H54 (cell line): ENCODE results near the gene PHACTR3.
"Not testable (repeated sequence)": the region's sequence is repeated elsewhere in the genome, so short reads cannot be mapped to it uniquely, and the experiment has no call there.

Experiments used
- DNase-seq: peaks from one replicate; pipeline ENCODE4 v3.0.0; 2011; ENCODE audit warnings: low spot score, mixed read lengths; ENCODE audit not compliant: insufficient read length
- FAIRE-seq: peaks from 3 replicates; lab custom pipeline; 2011; peaks lifted over from hg19 to GRCh38; lab: Jason Lieb, UNC
- POLR2A ChIP-seq: IDR thresholded peaks from 2 replicates; pipeline ENCODE4 v1.6.1; 2011; ENCODE audit warnings: low read depth, mild to moderate bottlenecking, low read length

PHACTR3 gene

DNA sequence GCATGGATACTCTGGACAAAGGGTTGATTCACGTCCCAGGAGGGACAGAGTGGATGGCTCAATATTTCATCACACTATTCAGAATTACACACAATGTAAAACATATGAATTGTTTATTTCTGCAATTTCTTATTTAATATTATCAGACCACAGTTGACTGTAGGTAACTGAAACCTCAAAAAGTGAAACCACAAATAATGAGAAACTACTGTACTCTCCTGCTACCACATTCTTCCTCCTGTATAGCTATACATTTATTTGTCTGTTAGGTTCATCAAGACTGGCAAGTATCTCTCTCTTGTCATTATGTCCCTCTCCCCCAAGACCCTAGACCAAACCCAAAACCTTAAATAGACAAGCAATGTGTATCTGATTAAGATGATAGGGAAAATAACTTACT is 269.1 kb downstream of the PHACTR3 start:
- TF ChIP-seq POLR2A: no peak
- DNase-seq: no peak
- no peak for FAIRE-seq

GRCh38 chr20:59880198-59880597 is 275.9 kb downstream of the PHACTR3 start:
- FAIRE-seq (no peak), DNase-seq (no peak)
- TF ChIP-seq POLR2A: no peak

DNA sequence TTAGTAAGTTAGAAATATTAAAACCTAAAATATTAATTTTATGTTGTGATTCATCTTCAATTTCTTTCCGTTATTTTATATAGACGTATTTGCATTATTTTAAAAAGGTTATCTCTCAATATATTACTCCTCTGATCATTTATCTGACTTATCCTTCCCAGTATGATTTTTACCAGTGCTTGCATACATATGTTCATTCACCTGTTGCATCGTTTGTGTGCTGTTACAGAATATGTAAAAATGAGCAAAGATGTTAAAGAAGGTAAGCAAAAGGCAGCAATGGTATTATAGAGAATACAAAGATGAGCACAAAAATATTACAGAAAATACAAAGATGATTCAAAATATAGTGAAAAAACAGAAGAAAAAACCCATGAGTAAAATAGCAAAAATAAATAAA is 280.2 kb downstream of the PHACTR3 start:
- TF ChIP-seq POLR2A: no peak
- FAIRE-seq: no peak
- DNase-seq: no peak

- FAIRE-seq (no peak), DNase-seq (no peak)
- TF ChIP-seq POLR2A: no peak
Measured at GRCh38 chr20:59888050-59888449, 283.7 kb downstream of the PHACTR3 start.

DNA sequence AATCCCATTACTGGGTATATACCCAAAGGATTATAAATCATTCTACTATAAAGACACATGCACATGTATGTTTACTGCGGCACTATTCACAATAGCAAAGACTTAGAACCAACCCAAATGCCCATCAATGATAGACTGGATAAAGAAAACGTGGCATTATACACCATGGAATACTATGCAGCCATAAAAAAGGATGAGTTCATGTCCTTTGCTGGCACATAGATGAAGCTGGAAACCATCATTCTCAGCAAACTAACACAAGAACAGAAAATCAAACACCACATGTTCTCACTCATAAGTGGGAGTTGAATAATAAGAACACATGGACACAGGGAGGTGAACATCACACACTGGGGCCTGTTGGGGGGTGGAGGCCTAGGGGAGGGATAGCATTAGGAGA is 285.7 kb downstream of the PHACTR3 start:
- FAIRE-seq, DNase-seq: not testable (repeated sequence)

DNA sequence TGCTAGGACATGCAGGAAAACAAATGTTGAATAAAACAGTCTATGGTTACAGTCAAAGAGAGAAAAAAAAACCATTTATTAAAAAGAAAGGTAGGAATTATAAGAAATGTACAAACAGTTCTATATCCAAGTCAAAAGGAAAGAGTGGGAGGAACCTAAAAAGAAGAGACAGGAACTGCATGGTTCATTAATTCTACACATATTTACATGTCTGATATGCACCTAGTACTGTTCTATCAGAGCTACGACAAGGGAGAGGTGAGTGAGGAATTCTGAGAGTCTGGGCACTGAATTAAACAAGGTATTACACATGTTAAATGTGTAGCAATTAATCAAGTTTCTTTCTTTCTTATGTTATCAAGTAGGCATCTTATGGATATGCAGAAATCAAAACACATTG is 287.2 kb downstream of the PHACTR3 start:
- FAIRE-seq (no peak), DNase-seq (no peak)
- TF ChIP-seq POLR2A: no peak

- FAIRE-seq (no peak), DNase-seq (no peak)
- TF ChIP-seq POLR2A: no peak
Measured at GRCh38 chr20:59895908-59896307, 291.6 kb downstream of the PHACTR3 start.
